KMS-11 (cell line): ENCODE results near the gene PRKCH.

ENCODE experiments used
- H2AFZ ChIP-seq: fragments of 200-600 bp; sonication (generic); 2 replicates; pipeline ENCODE4 v1.6.1; 2016; ENCODE audit warnings: antibody characterized with exemption, mixed run types, low read depth
- H3K27ac ChIP-seq: fragments of 200-600 bp; sonication (generic); 2 replicates; pipeline ENCODE4 v1.6.1; 2016; ENCODE audit warnings: mild to moderate bottlenecking, mixed run types
- H3K27me3 ChIP-seq: fragments of 200-600 bp; sonication (generic); 2 replicates; pipeline ENCODE4 v1.6.1; 2017; ENCODE audit warnings: mild to moderate bottlenecking, low read depth, mixed run types, moderate library complexity; ENCODE audit not compliant: insufficient read depth
- H3K36me3 ChIP-seq: fragments of 200-600 bp; sonication (generic); 2 replicates; pipeline ENCODE4 v1.6.1; 2017; ENCODE audit warnings: mild to moderate bottlenecking, mixed run types; ENCODE audit not compliant: insufficient read depth
- H3K4me1 ChIP-seq: fragments of 200-600 bp; sonication (generic); 2 replicates; pipeline ENCODE4 v1.6.1; 2016; ENCODE audit warnings: mild to moderate bottlenecking, low read depth, mixed run types; ENCODE audit not compliant: poor library complexity, severe bottlenecking
- H3K4me2 ChIP-seq: fragments of 200-600 bp; sonication (generic); 2 replicates; pipeline ENCODE4 v1.7.0; 2016; ENCODE audit warnings: mild to moderate bottlenecking, mixed run types
- H3K4me3 ChIP-seq: fragments of 200-600 bp; sonication (generic); IDR thresholded peaks from 2 replicates; pipeline ENCODE4 v1.6.1; 2017; ENCODE audit warnings: low read depth, low read length, mixed read lengths; ENCODE audit not compliant: insufficient read depth
- H3K79me2 ChIP-seq: fragments of 200-600 bp; sonication (generic); 2 replicates; pipeline ENCODE4 v1.6.1; 2016; ENCODE audit warnings: low read depth, mixed run types; ENCODE audit not compliant: insufficient read depth
- H3K9ac ChIP-seq: fragments of 200-600 bp; sonication (generic); 2 replicates; pipeline ENCODE4 v1.6.1; 2016; ENCODE audit warnings: mild to moderate bottlenecking, mixed run types
- H4K20me1 ChIP-seq: fragments of 200-600 bp; sonication (generic); 2 replicates; pipeline ENCODE4 v1.6.1; 2016; ENCODE audit warnings: mild to moderate bottlenecking, mixed run types; ENCODE audit not compliant: insufficient read depth
- TF ChIP-seq, protein P1 (sequence below): fragments of 200-600 bp; sonication (generic); conservative IDR thresholded peaks from 2 replicates; pipeline ENCODE4 v1.6.1; 2017; ENCODE audit warnings: low read depth, mild to moderate bottlenecking, antibody characterized with exemption, low read length, moderate library complexity, mixed read lengths

The PRKCH gene

GRCh38 chr14:61499991-61500390 lies 178.6 kb downstream of the PRKCH start:
- H3K4me3 ChIP-seq, result no peak overlapping the region
- TF ChIP-seq, protein P1, sequence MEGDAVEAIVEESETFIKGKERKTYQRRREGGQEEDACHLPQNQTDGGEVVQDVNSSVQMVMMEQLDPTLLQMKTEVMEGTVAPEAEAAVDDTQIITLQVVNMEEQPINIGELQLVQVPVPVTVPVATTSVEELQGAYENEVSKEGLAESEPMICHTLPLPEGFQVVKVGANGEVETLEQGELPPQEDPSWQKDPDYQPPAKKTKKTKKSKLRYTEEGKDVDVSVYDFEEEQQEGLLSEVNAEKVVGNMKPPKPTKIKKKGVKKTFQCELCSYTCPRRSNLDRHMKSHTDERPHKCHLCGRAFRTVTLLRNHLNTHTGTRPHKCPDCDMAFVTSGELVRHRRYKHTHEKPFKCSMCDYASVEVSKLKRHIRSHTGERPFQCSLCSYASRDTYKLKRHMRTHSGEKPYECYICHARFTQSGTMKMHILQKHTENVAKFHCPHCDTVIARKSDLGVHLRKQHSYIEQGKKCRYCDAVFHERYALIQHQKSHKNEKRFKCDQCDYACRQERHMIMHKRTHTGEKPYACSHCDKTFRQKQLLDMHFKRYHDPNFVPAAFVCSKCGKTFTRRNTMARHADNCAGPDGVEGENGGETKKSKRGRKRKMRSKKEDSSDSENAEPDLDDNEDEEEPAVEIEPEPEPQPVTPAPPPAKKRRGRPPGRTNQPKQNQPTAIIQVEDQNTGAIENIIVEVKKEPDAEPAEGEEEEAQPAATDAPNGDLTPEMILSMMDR, result no peak
- H3K4me2 ChIP-seq, result no peak overlapping the region
- no peaks in the 10 kb centered on the region for H3K36me3 ChIP-seq
- no peak overlapping the region for H3K27ac ChIP-seq
- no peak overlapping the region for H3K9ac ChIP-seq
- no peaks in the 10 kb centered on the region for H3K79me2 ChIP-seq
- no peaks in the 10 kb centered on the region for H3K4me1 ChIP-seq
- no peak overlapping the region for H2AFZ ChIP-seq
- no peaks in the 10 kb centered on the region for H4K20me1 ChIP-seq
- H3K27me3 ChIP-seq, result no peaks in the 10 kb centered on the region

DNA sequence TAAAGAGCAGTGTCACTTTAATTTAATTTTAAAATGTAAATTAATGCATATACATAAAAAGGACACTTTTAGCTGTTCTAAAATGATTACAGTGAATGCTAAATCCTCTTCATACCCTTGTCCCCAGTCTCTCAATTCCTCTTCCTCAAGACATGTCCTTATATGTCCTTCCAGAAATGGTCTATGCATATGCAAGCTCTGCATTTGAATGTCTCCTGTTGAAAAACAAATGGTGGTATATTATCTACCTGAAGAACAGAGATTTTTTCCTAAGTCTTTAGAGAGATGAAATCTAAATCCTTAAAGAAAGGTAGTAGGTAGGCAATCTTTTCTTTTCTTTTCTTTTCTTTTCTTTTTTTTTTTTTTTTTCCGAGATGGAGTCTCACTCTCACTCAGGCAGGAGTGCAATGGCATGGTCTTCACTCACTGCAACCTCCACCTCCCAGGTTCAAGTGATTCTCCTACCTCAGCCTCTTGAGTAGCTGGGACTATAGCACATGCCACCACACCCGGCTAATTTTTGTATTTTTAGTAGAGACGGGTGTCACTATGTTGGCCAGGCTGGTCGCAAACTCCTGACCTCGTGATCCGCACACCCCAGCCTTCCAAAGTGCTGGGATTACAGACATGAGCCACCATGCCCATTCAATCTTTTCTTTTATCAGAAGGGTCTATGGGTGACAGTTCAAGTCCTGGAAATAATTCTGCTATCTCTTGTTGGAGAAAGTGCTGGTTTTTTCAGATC lies 180.5 kb downstream of the PRKCH start:
- Histone ChIP-seq H2AFZ (no peak overlapping the region), H4K20me1 (no peaks in the 10 kb centered on the region), H3K36me3 (no peaks in the 10 kb centered on the region), H3K27ac (no peak overlapping the region), H3K4me1 (no peaks in the 10 kb centered on the region), H3K4me3 (no peak overlapping the region), H3K9ac (no peak overlapping the region), H3K27me3 (no peaks in the 10 kb centered on the region), H3K4me2 (no peak overlapping the region), H3K79me2 (no peaks in the 10 kb centered on the region)
- TF ChIP-seq, protein P1, result no peak

GRCh38 chr14:61502459-61503093 lies 181.2 kb downstream of the PRKCH start:
- Histone ChIP-seq H3K4me1 (no peaks in the 10 kb centered on the region), H2AFZ (no peak overlapping the region), H3K4me2 (no peak overlapping the region), H3K4me3 (no peak overlapping the region), H3K27me3 (no peaks in the 10 kb centered on the region), H3K9ac (no peak overlapping the region), H3K36me3 (no peaks in the 10 kb centered on the region), H3K79me2 (no peaks in the 10 kb centered on the region), H3K27ac (no peak overlapping the region), H4K20me1 (no peaks in the 10 kb centered on the region)
- TF ChIP-seq, protein P1, result no peak

DNA sequence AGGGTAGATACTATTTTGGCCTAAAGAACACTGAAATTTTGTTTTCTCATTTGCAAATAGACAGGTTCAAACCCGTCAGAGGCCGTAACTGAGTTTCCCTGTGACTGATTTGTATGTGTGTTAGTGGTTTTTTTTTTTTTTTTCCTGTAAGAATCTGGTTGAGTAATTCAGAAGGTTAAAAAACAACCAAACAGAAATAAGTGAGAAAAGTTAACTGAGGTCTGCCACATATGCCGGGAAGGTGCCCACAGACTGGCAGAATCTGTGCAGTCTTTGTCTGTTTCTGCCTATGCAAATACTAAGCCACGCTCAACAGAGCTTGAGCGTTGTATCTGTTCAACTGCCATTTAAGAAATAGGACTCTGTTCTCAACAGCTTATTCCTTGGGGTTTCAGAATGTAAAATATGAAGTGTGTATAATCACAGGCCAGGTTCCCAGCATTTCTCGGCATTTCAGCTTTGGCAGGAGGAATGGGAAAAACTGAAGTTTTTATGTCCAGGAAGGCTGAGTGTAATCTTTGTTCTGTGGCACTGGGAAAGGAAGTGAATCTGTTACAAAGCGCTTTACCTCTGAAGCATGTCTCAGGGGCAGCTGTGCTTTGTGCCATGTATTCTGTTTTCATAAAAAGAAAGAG lies 181.9 kb downstream of the PRKCH start:
- no peaks in the 10 kb centered on the region for H3K79me2 ChIP-seq
- H3K27ac ChIP-seq, result no peak overlapping the region
- no peaks in the 10 kb centered on the region for H3K36me3 ChIP-seq
- H3K9ac ChIP-seq, result no peak overlapping the region
- no peak overlapping the region for H3K4me3 ChIP-seq
- no peak overlapping the region for H3K4me2 ChIP-seq
- H3K27me3 ChIP-seq, result no peaks in the 10 kb centered on the region
- H4K20me1 ChIP-seq, result no peaks in the 10 kb centered on the region
- no peaks in the 10 kb centered on the region for H3K4me1 ChIP-seq
- TF ChIP-seq, protein P1, result no peak
- H2AFZ ChIP-seq, result no peak overlapping the region
